Left renal pelvis (tissue), 4 donors: ENCODE measurements around the gene NEUROD6. TPM values are rescaled to one million over a fixed set of nuclear protein-coding genes. Genes with fewer than 3 reads are reported as not detected.

Experiments
- polyA plus RNA-seq, 4 donors: library from polyadenylated mRNA; unstranded; fragments of 120-200 nt; gene quantifications; one replicate each; pipeline ENCODE4 v1.2.1, GENCODE V29; 2013; ENCODE audit not compliant: insufficient read length in 4 of 4

The NEUROD6 gene
- polyA plus RNA-seq, 4 donors: not detected

Other genes starting within 250 kb of the NEUROD6 start
- gene ITPRID1, start 173.4 kb upstream of the NEUROD6 start, polyA plus RNA-seq: under 1 TPM in 2 of 4 donors, not detected in 2; 0.11 to 0.18 TPM